H9 (cell line): ENCODE results near the gene WARS2. TPM values are rescaled to one million over a fixed set of nuclear protein-coding genes. Genes with fewer than 3 reads are reported as not detected.

Source experiments
- DNase-seq: peaks from one replicate; pipeline ENCODE4 v3.0.0-alpha.2; 2017
- H2AFZ ChIP-seq: one replicate; pipeline ENCODE4 v1.6.1; 2013; ENCODE audit warnings: mild to moderate bottlenecking, low read length, control low read depth, moderate library complexity
- H2AK5ac ChIP-seq: 2 replicates; pipeline ENCODE4 v1.6.1; 2013; ENCODE audit warnings: low read length, control low read depth, mixed read lengths; ENCODE audit not compliant: insufficient read length
- H2BK120ac ChIP-seq: one replicate; pipeline ENCODE4 v1.6.1; 2013; ENCODE audit warnings: low read depth, mild to moderate bottlenecking, low read length, control low read depth, inconsistent platforms; ENCODE audit not compliant: poor library complexity, severe bottlenecking
- H2BK12ac ChIP-seq: 2 replicates; pipeline ENCODE4 v1.6.1; 2013; ENCODE audit warnings: low read length, control low read depth, mixed read lengths, low read depth; ENCODE audit not compliant: insufficient read length
- H2BK15ac ChIP-seq: 2 replicates; pipeline ENCODE4 v1.6.1; 2013; ENCODE audit warnings: low read depth, low read length, control low read depth
- H2BK20ac ChIP-seq: one replicate; pipeline ENCODE4 v1.6.1; 2013; ENCODE audit warnings: low read depth, mild to moderate bottlenecking, low read length, control low read depth, inconsistent platforms; ENCODE audit not compliant: poor library complexity, severe bottlenecking
- H2BK5ac ChIP-seq: 2 replicates; pipeline ENCODE4 v1.6.1; 2013; ENCODE audit warnings: low read length, control low read depth, mixed read lengths; ENCODE audit not compliant: insufficient read length
- H3K14ac ChIP-seq: 2 replicates; pipeline ENCODE4 v1.6.1; 2013; ENCODE audit warnings: low read length, control low read depth; ENCODE audit not compliant: insufficient read depth
- H3K18ac ChIP-seq: 2 replicates; pipeline ENCODE4 v1.6.1; 2013; ENCODE audit warnings: low read depth, mild to moderate bottlenecking, mixed read lengths, low read length, control low read depth; ENCODE audit not compliant: insufficient read length
- H3K23ac ChIP-seq: 2 replicates; pipeline ENCODE4 v1.6.1; 2013; ENCODE audit warnings: low read length, control low read depth, mixed read lengths, low read depth; ENCODE audit not compliant: insufficient read length
- H3K23me2 ChIP-seq: 2 replicates; pipeline ENCODE4 v1.6.1; 2013; ENCODE audit warnings: low read depth, mild to moderate bottlenecking, mixed read lengths, low read length, control low read depth; ENCODE audit not compliant: insufficient read length, poor library complexity, severe bottlenecking
- H3K27ac ChIP-seq: 2 replicates; pipeline ENCODE4 v1.5.1; 2013; ENCODE audit warnings: low read length, control low read depth, mixed read lengths, low read depth; ENCODE audit not compliant: insufficient read length
- H3K27me3 ChIP-seq: 2 replicates; pipeline ENCODE4 v1.6.1; 2013; ENCODE audit warnings: low read length, control low read depth, inconsistent platforms; ENCODE audit not compliant: insufficient read depth
- H3K4ac ChIP-seq: 2 replicates; pipeline ENCODE4 v1.6.1; 2013; ENCODE audit warnings: low read depth, mild to moderate bottlenecking, control low read depth, inconsistent platforms, low read length, moderate library complexity
- H3K4me1 ChIP-seq: 2 replicates; pipeline ENCODE4 v1.6.1; 2013; ENCODE audit warnings: low read length, control low read depth, inconsistent platforms; ENCODE audit not compliant: insufficient read depth
- H3K4me2 ChIP-seq: 2 replicates; pipeline ENCODE4 v1.6.1; 2013; ENCODE audit warnings: low read length, control low read depth, mixed read lengths; ENCODE audit not compliant: insufficient read length, insufficient read depth
- H3K56ac ChIP-seq: 2 replicates; pipeline ENCODE4 v1.6.1; 2013; ENCODE audit warnings: low read depth, mild to moderate bottlenecking, mixed read lengths, low read length, control low read depth; ENCODE audit not compliant: insufficient read length
- H3K79me1 ChIP-seq: 2 replicates; pipeline ENCODE4 v1.6.1; 2013; ENCODE audit warnings: low read depth, mild to moderate bottlenecking, moderate library complexity, low read length, control low read depth, inconsistent platforms; ENCODE audit not compliant: insufficient read depth, poor library complexity, severe bottlenecking
- H3K79me2 ChIP-seq: 2 replicates; pipeline ENCODE4 v1.6.1; 2013; ENCODE audit warnings: low read length, control low read depth, inconsistent platforms; ENCODE audit not compliant: insufficient read depth
- H3K9ac ChIP-seq: 2 replicates; pipeline ENCODE4 v1.6.1; 2013; ENCODE audit warnings: low read length, control low read depth, mixed read lengths; ENCODE audit not compliant: insufficient read length; ENCODE audit errors: extremely low read depth
- H3K9me3 ChIP-seq: one replicate; pipeline ENCODE4 v1.6.1; 2013; ENCODE audit warnings: low read depth, low read length, inconsistent platforms; ENCODE audit not compliant: control insufficient read depth
- H3T11ph ChIP-seq: one replicate; pipeline ENCODE4 v1.6.1; 2013; ENCODE audit warnings: mild to moderate bottlenecking, low read length, control low read depth, inconsistent platforms
- H4K20me1 ChIP-seq: one replicate; pipeline ENCODE4 v1.6.1; 2013; ENCODE audit not compliant: control insufficient read depth, insufficient read length, insufficient read depth
- H4K5ac ChIP-seq: 2 replicates; pipeline ENCODE4 v1.6.1; 2013; ENCODE audit warnings: low read depth, mild to moderate bottlenecking, mixed read lengths, low read length, control low read depth; ENCODE audit not compliant: insufficient read length
- H4K8ac ChIP-seq: replicated peaks from 2 replicates; pipeline ENCODE4 v1.6.1; 2013; ENCODE audit warnings: low read length, control low read depth, mixed read lengths, low read depth; ENCODE audit not compliant: insufficient read length
- H4K91ac ChIP-seq: 2 replicates; pipeline ENCODE4 v1.6.1; 2013; ENCODE audit warnings: low read depth, mild to moderate bottlenecking, moderate library complexity, mixed read lengths, low read length, control low read depth; ENCODE audit not compliant: insufficient read length
- H3K27ac Mint-ChIP-seq, 3 experiments: 2 replicates in 2 of 3; 3 replicates in 1 of 3; pipeline ENCODE4 v1.8.0; 2020 to 2021; ENCODE audit warnings: mixed read lengths in 3 of 3, mild to moderate bottlenecking in 1 of 3, moderate library complexity in 1 of 3
- H3K27me3 Mint-ChIP-seq: 2 replicates; pipeline ENCODE4 v1.8.0; 2021; ENCODE audit warnings: low read depth, mild to moderate bottlenecking, moderate library complexity, mixed read lengths
- H3K36me3 Mint-ChIP-seq, 3 experiments: 2 replicates in 2 of 3; 3 replicates in 1 of 3; pipeline ENCODE4 v1.8.0; 2020 to 2021; ENCODE audit warnings: low read depth in 3 of 3, mixed read lengths in 3 of 3; ENCODE audit not compliant: insufficient read depth in 1 of 3
- H3K4me1 Mint-ChIP-seq, 2 experiments: 2 replicates each; pipeline ENCODE4 v1.8.0; 2020; ENCODE audit warnings: mixed read lengths in 2 of 2
- H3K4me3 Mint-ChIP-seq, 2 experiments: 2 replicates in 1 of 2; 3 replicates in 1 of 2; pipeline ENCODE4 v1.8.0; 2020 to 2021; ENCODE audit warnings: mild to moderate bottlenecking in 2 of 2, mixed read lengths in 2 of 2, moderate library complexity in 1 of 2
- H3K9me3 Mint-ChIP-seq, 2 experiments: 2 replicates in 1 of 2; 3 replicates in 1 of 2; pipeline ENCODE4 v1.8.0; 2020; ENCODE audit warnings: mild to moderate bottlenecking in 2 of 2, mixed read lengths in 2 of 2, moderate library complexity in 1 of 2
- CTCF ChIP-seq: fragments of 200-600 bp; sonication (generic); conservative IDR thresholded peaks from 3 replicates; pipeline ENCODE4 v1.8.0; 2021; ENCODE audit warnings: antibody characterized with exemption, mild to moderate bottlenecking
- WGBS: extraction: QIAGEN DNeasy Blood & Tissue Kit; methylation state at CpG from one replicate; pipeline ENCODE4 v1.1.7; 2013; ENCODE audit warnings: missing lambda C conversion rate, low lambda C conversion rate, mixed read lengths; ENCODE audit not compliant: insufficient read length; ENCODE audit errors: extremely low coverage; 5-methylcytosine and 5-hydroxymethylcytosine counted together
- total RNA-seq: library from RNA; stranded (reverse); gene quantifications from 2 replicates; pipeline ENCODE4 v1.2.1, GENCODE V29; 2021

WARS2 gene
- total RNA-seq, 1 experiment from 2014 or later = 9.7 TPM

- H3K23ac ChIP-seq = no peak overlapping the region
- no peaks in the 10 kb centered on the region for H3K9me3 ChIP-seq
- H3K4me3 Mint-ChIP-seq = no peak overlapping the region
- no peaks in the 10 kb centered on the region for H3K36me3 Mint-ChIP-seq
- H3K27me3 ChIP-seq = no peaks in the 10 kb centered on the region
- H3K27ac Mint-ChIP-seq = no peak overlapping the region
- H3K79me2 ChIP-seq = no peaks in the 10 kb centered on the region
- H3T11ph ChIP-seq = no peak overlapping the region
- no peaks in the 10 kb centered on the region for H3K9me3 Mint-ChIP-seq
- H3K27me3 Mint-ChIP-seq = no peaks in the 10 kb centered on the region
- H4K8ac ChIP-seq = no peak overlapping the region
- H2BK15ac ChIP-seq = no peak overlapping the region
- DNase-seq = no peak
- WGBS = no CpG with 5 or more reads among the region's 1 CpG
- H3K9ac ChIP-seq = no peak overlapping the region
- H3K27ac ChIP-seq = no peak overlapping the region
- TF ChIP-seq CTCF = no peak
- H3K4me2 ChIP-seq = no peak overlapping the region
- H4K5ac ChIP-seq = no peak overlapping the region
- no peak overlapping the region for H3K18ac ChIP-seq
- H4K91ac ChIP-seq = no peak overlapping the region
- no peak overlapping the region for H3K56ac ChIP-seq
- H3K4me1 Mint-ChIP-seq = no peaks in the 10 kb centered on the region
- H2BK120ac ChIP-seq = no peak overlapping the region
- H2BK5ac ChIP-seq = no peak overlapping the region
- H2BK20ac ChIP-seq = no peak overlapping the region
- no peaks in the 10 kb centered on the region for H3K4me1 ChIP-seq
- no peak overlapping the region for H3K14ac ChIP-seq
- H3K4ac ChIP-seq = no peak overlapping the region
- no peak overlapping the region for H2BK12ac ChIP-seq
- H3K79me1 ChIP-seq = no peaks in the 10 kb centered on the region
- no peak overlapping the region for H2AFZ ChIP-seq
- no peaks in the 10 kb centered on the region for H3K23me2 ChIP-seq
- H2AK5ac ChIP-seq = no peak overlapping the region
- no peaks in the 10 kb centered on the region for H4K20me1 ChIP-seq
Measured at GRCh38 chr1:119053917-119054316, 86.5 kb downstream of the WARS2 start.
